HCT116 (cell line): ENCODE measurements around the gene ASNS. TPM values are rescaled to one million over a fixed set of nuclear protein-coding genes. Genes with fewer than 3 reads are reported as not detected.
A peak's percentile ranks its signal among the peaks of the same experiment; 100 is the strongest.
"Not testable (repeated sequence)": the region's sequence is repeated elsewhere in the genome, so short reads cannot be mapped to it uniquely, and the experiment has no call there.

ENCODE experiments used
- ATAC-seq: fragments of 200-7000 bp; cut with Tn5 transposase; 2 replicates; pipeline ENCODE4 v1.9.1; 2020; ENCODE audit warnings: mild to moderate bottlenecking, moderate library complexity
- BruUV-seq: library from RNA; stranded (reverse); fragments of 400-500 nt; replicated peaks from 2 replicates; lab custom pipeline; 2021; lab: Mats Ljungman, UMichigan
- CTCF ChIA-PET: fragments of 300-600 bp; sonication (Branson Sonifier 250); formaldehyde crosslinking; loops from one replicate; lab custom pipeline; 2021; ENCODE audit warnings: antibody characterized with exemption; lab: Charles Lee
- POLR2A ChIA-PET: fragments of 300-600, 350-600 bp; sonication (Branson Sonifier 250); formaldehyde crosslinking; loops from one replicate; lab custom pipeline; 2021; ENCODE audit warnings: antibody characterized with exemption; lab: Charles Lee
- RAD21 ChIA-PET, 2 experiments: fragments of 300-600 bp; sonication (Branson Sonifier 250); formaldehyde crosslinking; loops; one replicate each; lab custom pipeline; 2023; ENCODE audit warnings: low total read pairs in 2 of 2; ENCODE audit not compliant: uncharacterized antibody in 2 of 2, unreplicated experiment in 2 of 2, low non-redundant PET in 1 of 2; lab: Charles Lee
- DNase-seq: peaks from one replicate; pipeline ENCODE4 v3.0.0-alpha.2; 2010; ENCODE audit warnings: low read depth, low spot score
- H2AFZ ChIP-seq: fragments of 200-600 bp; shearing (Covaris generic), sonication (generic); 2 replicates; pipeline ENCODE4 v1.6.1; 2017; ENCODE audit warnings: low read depth, mixed run types, mixed read lengths, antibody characterized with exemption, low read length; ENCODE audit not compliant: poor library complexity, severe bottlenecking
- H3K27ac ChIP-seq: 2 replicates; pipeline ENCODE4 v1.5.1; 2012; ENCODE audit warnings: low read depth, low read length
- H3K27me3 ChIP-seq: fragments of 200-600 bp; sonication (generic); 2 replicates; pipeline ENCODE4 v1.6.1; 2016; ENCODE audit warnings: mixed run types, low read length, mixed read lengths; ENCODE audit not compliant: insufficient read depth
- H3K36me3 ChIP-seq, 2 experiments: fragments of 200-500 bp in 1 of 2; fragments of 200-600 bp in 1 of 2; sonication (Bioruptor generic) in 1 of 2; sonication (generic) in 1 of 2; 2 replicates each; pipeline versions ENCODE4 v1.5.1 to v1.6.1; 2014 to 2016; ENCODE audit warnings: low read length in 2 of 2, inconsistent platforms in 1 of 2, mixed read lengths in 1 of 2, mixed run types in 1 of 2; ENCODE audit not compliant: insufficient read depth in 2 of 2, control insufficient read depth in 1 of 2
- H3K4me1 ChIP-seq, 2 experiments: fragments of 200-600 bp in 1 of 2; sonication (generic) in 1 of 2; 2 replicates each; pipeline versions ENCODE4 v1.5.1 to v1.6.1; 2012 to 2017; ENCODE audit warnings: low read length in 2 of 2, inconsistent platforms in 1 of 2, mild to moderate bottlenecking in 1 of 2, mixed read lengths in 1 of 2, mixed run types in 1 of 2, moderate library complexity in 1 of 2; ENCODE audit not compliant: insufficient read depth in 2 of 2, control insufficient read depth in 1 of 2
- H3K4me2 ChIP-seq: fragments of 200-600 bp; sonication (generic); 2 replicates; pipeline ENCODE4 v1.6.1; 2017; ENCODE audit warnings: mixed run types, low read length, mixed read lengths
- H3K4me3 ChIP-seq, 2 experiments: fragments of 200-600 bp in 1 of 2; sonication (generic) in 1 of 2; replicated peaks in 1 of 2; 2 replicates each; pipeline ENCODE4 v1.5.1; 2011 to 2016; ENCODE audit warnings: low read length in 2 of 2, control low read depth in 1 of 2, low read depth in 1 of 2, mild to moderate bottlenecking in 1 of 2, mixed read lengths in 1 of 2, mixed run types in 1 of 2
- H3K79me2 ChIP-seq: fragments of 200-600 bp; sonication (generic); 2 replicates; pipeline ENCODE4 v1.6.1; 2017; ENCODE audit warnings: mild to moderate bottlenecking, mixed run types, low read length, moderate library complexity, mixed read lengths; ENCODE audit not compliant: insufficient read depth
- H3K9ac ChIP-seq: fragments of 200-600 bp; sonication (generic); 2 replicates; pipeline ENCODE4 v1.6.1; 2016; ENCODE audit warnings: low read length, mixed read lengths
- H3K9me2 ChIP-seq: fragments of 200-600 bp; sonication (generic), shearing (Covaris generic); 2 replicates; pipeline ENCODE4 v1.6.1; 2017; ENCODE audit warnings: mixed run types, mild to moderate bottlenecking, moderate library complexity; ENCODE audit not compliant: insufficient read depth
- H3K9me3 ChIP-seq, 2 experiments: fragments of 200-500 bp in 1 of 2; fragments of 200-600 bp in 1 of 2; sonication (Bioruptor generic) in 1 of 2; sonication (generic) in 1 of 2; 2 replicates each; pipeline ENCODE4 v1.6.1; 2014 to 2017; ENCODE audit warnings: low read length in 2 of 2, mixed read lengths in 2 of 2, inconsistent platforms in 1 of 2, low read depth in 1 of 2, mild to moderate bottlenecking in 1 of 2, mixed run types in 1 of 2, moderate library complexity in 1 of 2; ENCODE audit not compliant: control insufficient read depth in 1 of 2, insufficient read depth in 1 of 2
- H4K20me1 ChIP-seq: fragments of 200-600 bp; sonication (generic), shearing (Covaris generic); 2 replicates; pipeline ENCODE4 v1.6.1; 2017; ENCODE audit warnings: mixed run types, mild to moderate bottlenecking, moderate library complexity; ENCODE audit not compliant: insufficient read depth
- CBX3 ChIP-seq: IDR thresholded peaks from 2 replicates; pipeline ENCODE4 v1.6.1; 2012; ENCODE audit warnings: low read depth
- EGR1 ChIP-seq: IDR thresholded peaks from 2 replicates; pipeline ENCODE4 v1.6.1; 2012; ENCODE audit warnings: low read depth
- ELF1 ChIP-seq: IDR thresholded peaks from 2 replicates; pipeline ENCODE4 v1.6.1; 2012; ENCODE audit warnings: low read depth, borderline replicate concordance
- EZH2phosphoT487 ChIP-seq: fragments of 200-600 bp; IDR thresholded peaks from 2 replicates; pipeline ENCODE4 v1.6.1; 2018; ENCODE audit warnings: antibody characterized with exemption, borderline replicate concordance
- JUND ChIP-seq: IDR thresholded peaks from 2 replicates; pipeline ENCODE4 v1.6.1; 2012
- POLR2A ChIP-seq: IDR thresholded peaks from 2 replicates; pipeline ENCODE4 v1.7.0; 2011; ENCODE audit warnings: borderline replicate concordance; ENCODE audit not compliant: insufficient read depth, insufficient read length; ENCODE audit errors: extremely low read depth
- POLR2AphosphoS5 ChIP-seq: IDR thresholded peaks from 2 replicates; pipeline ENCODE4 v1.6.1; 2011; ENCODE audit warnings: mild to moderate bottlenecking, low read depth, low read length, moderate library complexity
- RAD21 ChIP-seq: IDR thresholded peaks from 2 replicates; pipeline ENCODE4 v1.6.1; 2012; ENCODE audit warnings: low read depth, mild to moderate bottlenecking
- SIN3A ChIP-seq: IDR thresholded peaks from 2 replicates; pipeline ENCODE4 v1.6.1; 2012; ENCODE audit warnings: low read depth
- SP1 ChIP-seq: IDR thresholded peaks from 2 replicates; pipeline ENCODE4 v1.6.1; 2012; ENCODE audit warnings: low read depth
- intact Hi-C: fragments of 100-400 bp; cut with micrococcal nuclease; formaldehyde crosslinking; loops from 2 replicates; pipeline ENCODE4 v1.10.0; 2022
- total RNA-seq: library from RNA; stranded (reverse); gene quantifications from one replicate; pipeline ENCODE4 v1.2.1, GENCODE V29; 2021; ENCODE audit not compliant: unreplicated experiment

ASNS gene
- total RNA-seq, 1 experiment from 2014 or later, result 282 TPM

GRCh38 chr7:97874894-97875293 is 2.7 kb upstream of the ASNS start:
- H3K27me3 ChIP-seq, H3K36me3 ChIP-seq, H3K9me2 ChIP-seq, RAD21 ChIA-PET, H3K79me2 ChIP-seq, H3K27ac ChIP-seq, H3K4me2 ChIP-seq, BruUV-seq, H3K9ac ChIP-seq, DNase-seq, H3K4me3 ChIP-seq, ATAC-seq, H4K20me1 ChIP-seq, POLR2A ChIA-PET, CTCF ChIA-PET, H3K9me3 ChIP-seq, H2AFZ ChIP-seq, H3K4me1 ChIP-seq: not testable (repeated sequence)
- intact Hi-C loops, result loop anchor here (5.0 kb wide), 1 partner anchor 292 kb away; no protein-coding TSS in a partner anchor

GRCh38 chr7:97873606-97874005 is 1.4 kb upstream of the ASNS start:
- RAD21 ChIA-PET, result no interaction called here
- Histone ChIP-seq H3K36me3 (peaks cover 0 to 7% of the 10 kb centered on the region in 2 experiments; a peak in 1 of 4 replicates), H3K4me2 (no peak overlapping the region), H3K9ac (no peak overlapping the region), H4K20me1 (no peaks in the 10 kb centered on the region), H3K4me3 (no peak overlapping the region), H3K9me2 (no peaks in the 10 kb centered on the region), H2AFZ (no peak overlapping the region), H3K27ac (no peak overlapping the region)
- no peak for ATAC-seq
- no TSS peak for BruUV-seq
- DNase-seq, result no peak
- TF ChIP-seq SIN3A, result no peak
- TF ChIP-seq, all 23 proteins: peak for 0
- Histone ChIP-seq H3K4me1 (peaks cover 6 to 9% of the 10 kb centered on the region in 2 experiments; a peak in 3 of 4 replicates), H3K9me3 (no peaks in the 10 kb centered on the region), H3K27me3 (no peaks in the 10 kb centered on the region), H3K79me2 (peaks cover 7% of the 10 kb centered on the region)
- intact Hi-C loops, result loop anchor here (2.0 to 5.0 kb wide), 2 partner anchors 99 to 294 kb away; no protein-coding TSS in a partner anchor
- ChIA-PET POLR2A (no interaction called here), CTCF (no interaction called here)

- Histone ChIP-seq H3K27ac (peak overlapping the region; percentile 76), H3K4me2 (peak overlapping the region; percentile 93), H3K4me1 (peaks cover 6 to 9% of the 10 kb centered on the region in 2 experiments; a peak in 3 of 4 replicates), H3K4me3 (peak overlapping the region; percentile 87 to 89), H3K36me3 (peaks cover 2 to 8% of the 10 kb centered on the region in 2 experiments; a peak in 1 of 4 replicates), H3K9me2 (no peaks in the 10 kb centered on the region), H3K27me3 (no peaks in the 10 kb centered on the region), H3K79me2 (peaks cover 7% of the 10 kb centered on the region), H4K20me1 (no peaks in the 10 kb centered on the region), H2AFZ (no peak overlapping the region), H3K9me3 (no peaks in the 10 kb centered on the region), H3K9ac (peak overlapping the region; percentile 58)
- ChIA-PET RAD21 (no interaction called here), POLR2A (interaction anchor here (0.8 to 1.2 kb wide), 2 partner anchors 11 to 153 kb away, joined by 3 to 4 read pairs; no protein-coding TSS in a partner anchor), CTCF (interaction anchor here (1.2 to 1.4 kb wide), 2 partner anchors 16 to 297 kb away, joined by 3 to 4 read pairs; no protein-coding TSS in a partner anchor)
- intact Hi-C loops, result loop anchor here (1.0 to 5.0 kb wide), 4 partner anchors 101 to 753 kb away; no protein-coding TSS in a partner anchor
- ATAC-seq (peak; percentile 28), DNase-seq (no peak)
- BruUV-seq, result no TSS peak
- TF ChIP-seq RAD21 (no peak), POLR2A (no peak), EZH2phosphoT487 (no peak), EGR1 (no peak), CBX3 (no peak), SP1 (no peak), SIN3A (no peak), ELF1 (no peak), JUND (no peak), POLR2AphosphoS5 (no peak)
Measured at GRCh38 chr7:97871659-97872024, 566 bp downstream of the ASNS start.
